GM19043 (cell line): ENCODE results near the gene POLA1.
"Not testable (repeated sequence)": the region's sequence is repeated elsewhere in the genome, so short reads cannot be mapped to it uniquely, and the experiment has no call there.

Experiments used
- ATAC-seq: cut with Tn5 transposase; IDR thresholded peaks from one replicate; pipeline ENCODE4 v1.9.1; 2021; ENCODE audit warnings: low read depth; ENCODE audit not compliant: unreplicated experiment

POLA1 gene, protein sequence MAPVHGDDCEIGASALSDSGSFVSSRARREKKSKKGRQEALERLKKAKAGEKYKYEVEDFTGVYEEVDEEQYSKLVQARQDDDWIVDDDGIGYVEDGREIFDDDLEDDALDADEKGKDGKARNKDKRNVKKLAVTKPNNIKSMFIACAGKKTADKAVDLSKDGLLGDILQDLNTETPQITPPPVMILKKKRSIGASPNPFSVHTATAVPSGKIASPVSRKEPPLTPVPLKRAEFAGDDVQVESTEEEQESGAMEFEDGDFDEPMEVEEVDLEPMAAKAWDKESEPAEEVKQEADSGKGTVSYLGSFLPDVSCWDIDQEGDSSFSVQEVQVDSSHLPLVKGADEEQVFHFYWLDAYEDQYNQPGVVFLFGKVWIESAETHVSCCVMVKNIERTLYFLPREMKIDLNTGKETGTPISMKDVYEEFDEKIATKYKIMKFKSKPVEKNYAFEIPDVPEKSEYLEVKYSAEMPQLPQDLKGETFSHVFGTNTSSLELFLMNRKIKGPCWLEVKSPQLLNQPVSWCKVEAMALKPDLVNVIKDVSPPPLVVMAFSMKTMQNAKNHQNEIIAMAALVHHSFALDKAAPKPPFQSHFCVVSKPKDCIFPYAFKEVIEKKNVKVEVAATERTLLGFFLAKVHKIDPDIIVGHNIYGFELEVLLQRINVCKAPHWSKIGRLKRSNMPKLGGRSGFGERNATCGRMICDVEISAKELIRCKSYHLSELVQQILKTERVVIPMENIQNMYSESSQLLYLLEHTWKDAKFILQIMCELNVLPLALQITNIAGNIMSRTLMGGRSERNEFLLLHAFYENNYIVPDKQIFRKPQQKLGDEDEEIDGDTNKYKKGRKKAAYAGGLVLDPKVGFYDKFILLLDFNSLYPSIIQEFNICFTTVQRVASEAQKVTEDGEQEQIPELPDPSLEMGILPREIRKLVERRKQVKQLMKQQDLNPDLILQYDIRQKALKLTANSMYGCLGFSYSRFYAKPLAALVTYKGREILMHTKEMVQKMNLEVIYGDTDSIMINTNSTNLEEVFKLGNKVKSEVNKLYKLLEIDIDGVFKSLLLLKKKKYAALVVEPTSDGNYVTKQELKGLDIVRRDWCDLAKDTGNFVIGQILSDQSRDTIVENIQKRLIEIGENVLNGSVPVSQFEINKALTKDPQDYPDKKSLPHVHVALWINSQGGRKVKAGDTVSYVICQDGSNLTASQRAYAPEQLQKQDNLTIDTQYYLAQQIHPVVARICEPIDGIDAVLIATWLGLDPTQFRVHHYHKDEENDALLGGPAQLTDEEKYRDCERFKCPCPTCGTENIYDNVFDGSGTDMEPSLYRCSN (N-terminal part only)

GRCh38 chrX:24693453-24694202 is at the start of gene POLA1:
Gene POLA1 (plus strand): TSS chrX:24693918. CDS start chrX:24693962, 44 bp downstream.
- peak; percentile 94 for ATAC-seq

DNA sequence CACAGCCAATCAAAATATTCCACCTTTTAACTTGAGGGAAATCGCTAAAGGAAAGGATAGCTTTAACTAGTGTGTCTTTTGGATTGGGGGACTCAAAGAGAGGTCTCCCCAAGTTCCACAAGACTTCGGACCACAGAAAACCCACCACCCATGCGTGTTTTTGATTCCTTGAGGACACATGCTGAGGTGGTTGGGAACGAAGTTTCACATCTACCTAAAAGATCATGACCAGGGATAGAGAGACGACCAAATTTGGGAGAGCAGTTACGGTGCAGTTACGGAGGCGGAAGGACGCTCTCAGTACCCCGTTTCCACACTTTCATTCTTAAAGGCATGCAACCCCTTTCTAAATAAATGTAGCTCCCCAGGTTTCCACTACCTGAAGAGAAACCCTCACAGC is 47.7 kb upstream of the POLA1 start:
- no peak for ATAC-seq

- no peak for ATAC-seq
Measured at GRCh38 chrX:24646745-24647182, 47.0 kb upstream of the POLA1 start.

- peak; percentile 80 for ATAC-seq
Measured at GRCh38 chrX:24647257-24648058, 46.3 kb upstream of the POLA1 start, which contains the start of gene PCYT1B. Gene PCYT1B (minus strand): TSS chrX:24647347. CDS start chrX:24647105, 242 bp downstream.

DNA sequence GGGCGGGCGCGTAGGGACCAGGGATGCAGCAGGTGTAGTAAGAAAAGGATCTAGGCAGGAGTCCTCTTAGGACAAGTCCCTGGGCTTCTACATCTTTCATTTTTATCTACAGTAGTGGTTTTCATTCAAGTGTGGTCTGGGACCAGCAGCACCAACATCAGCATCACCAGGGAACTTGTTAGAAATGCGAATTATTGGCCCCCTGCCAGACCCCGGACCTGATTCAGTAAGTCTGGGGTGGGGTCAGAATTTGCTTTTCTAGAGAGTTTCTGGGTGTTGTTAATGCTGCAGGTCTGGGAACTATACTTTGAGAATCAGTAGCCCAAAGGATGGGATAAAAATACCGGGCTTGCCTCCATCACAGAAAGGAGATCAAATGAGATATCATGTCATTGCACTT is 45.2 kb upstream of the POLA1 start:
- no peak for ATAC-seq

GRCh38 chrX:24651783-24652182 is 41.9 kb upstream of the POLA1 start:
- ATAC-seq = no peak

- ATAC-seq = not testable (repeated sequence)
Measured at GRCh38 chrX:24655679-24656078, 38.0 kb upstream of the POLA1 start.

DNA sequence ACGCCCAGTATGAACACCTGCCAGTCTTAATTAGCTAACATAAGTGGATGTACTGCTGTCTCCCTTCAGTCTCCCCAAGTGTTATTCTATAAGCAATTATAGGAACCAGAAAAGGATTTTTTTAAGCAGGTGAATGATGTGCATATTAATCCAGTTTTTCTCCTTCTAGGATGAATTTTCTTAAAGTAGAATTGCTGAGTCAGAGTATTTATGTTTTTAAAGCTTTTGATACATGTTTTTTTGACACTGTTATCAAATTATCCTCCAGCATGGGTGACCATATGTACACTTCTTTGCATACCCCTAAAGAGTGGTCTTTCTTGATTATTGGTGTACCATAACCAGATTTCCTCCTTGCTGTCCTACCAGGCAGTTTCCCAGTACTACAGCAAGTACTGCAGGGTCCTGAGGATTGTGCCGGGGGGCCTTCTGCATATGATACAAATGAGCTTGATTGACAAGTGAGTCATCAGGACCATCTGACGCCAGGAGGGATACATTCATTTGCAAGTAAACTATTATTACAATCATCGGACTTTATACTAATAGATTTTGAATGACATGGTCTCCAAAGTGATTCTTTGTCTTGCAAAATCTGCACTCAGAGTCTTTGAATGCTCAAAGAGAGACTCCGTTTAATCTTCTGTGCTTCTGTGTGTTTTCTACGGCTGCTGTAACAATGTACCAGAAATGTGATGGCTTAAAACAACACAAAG is 35.9 kb upstream of the POLA1 start:
- no peak for ATAC-seq

GRCh38 chrX:24658421-24658820 is 35.3 kb upstream of the POLA1 start:
- no peak for ATAC-seq

DNA sequence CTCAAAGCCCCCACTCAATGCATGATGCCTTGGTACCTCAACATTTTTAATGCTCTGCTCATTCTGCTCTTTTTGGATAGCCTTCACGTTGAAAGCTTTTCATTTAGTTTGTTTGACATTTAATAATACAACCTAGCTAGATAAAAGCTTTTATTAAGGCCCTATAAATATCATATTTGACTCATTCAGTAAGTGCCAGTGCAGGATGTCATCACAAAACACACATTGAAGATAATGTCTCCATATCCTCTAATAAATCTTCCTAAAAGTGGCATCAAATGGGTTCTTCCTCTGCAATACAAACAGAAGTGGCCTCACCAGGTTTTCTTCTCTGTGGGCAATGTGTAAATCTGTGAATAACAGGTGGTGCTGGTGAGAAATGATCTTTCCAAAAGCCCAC is 34.6 kb upstream of the POLA1 start:
- no peak for ATAC-seq

GRCh38 chrX:24659646-24660045 is 34.1 kb upstream of the POLA1 start:
- no peak for ATAC-seq

DNA sequence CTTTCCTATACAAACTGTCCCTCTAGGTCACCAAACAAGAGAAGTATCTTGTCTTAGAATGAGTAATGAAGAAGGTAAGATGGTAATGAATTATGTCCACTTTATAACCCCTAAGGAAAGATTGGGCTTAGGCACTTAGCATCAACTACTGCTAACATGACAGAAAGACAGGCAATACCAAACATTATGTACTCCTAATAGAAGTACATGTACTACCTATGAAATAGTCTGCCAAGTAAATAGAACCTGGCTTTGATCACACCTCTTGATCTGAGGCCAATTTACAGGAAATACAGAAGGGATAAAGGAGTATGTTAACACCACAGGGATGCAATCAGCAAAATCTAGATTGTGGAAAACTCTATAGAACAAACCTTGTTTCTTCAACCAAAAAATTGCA is 32.4 kb upstream of the POLA1 start:
- ATAC-seq = no peak

DNA sequence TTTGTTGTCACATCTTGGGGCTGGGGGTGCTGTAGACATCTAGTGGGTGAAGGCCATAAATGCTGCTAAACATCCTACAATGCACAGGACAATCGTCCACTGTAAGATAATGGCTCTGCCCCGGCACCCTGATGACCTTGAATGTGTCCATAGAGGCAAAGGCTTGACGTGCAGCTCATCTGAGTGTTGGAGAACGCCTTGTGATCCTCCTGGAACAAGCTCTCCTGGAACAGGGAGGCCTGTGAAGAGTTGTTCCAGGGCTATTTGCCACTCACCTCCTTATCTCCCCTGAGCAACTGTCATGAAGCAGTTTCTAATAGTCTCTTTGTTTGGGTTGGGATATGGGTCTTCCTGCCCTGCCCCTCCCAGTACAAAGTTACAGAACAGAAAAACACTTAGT is 31.4 kb upstream of the POLA1 start:
- no peak for ATAC-seq

DNA sequence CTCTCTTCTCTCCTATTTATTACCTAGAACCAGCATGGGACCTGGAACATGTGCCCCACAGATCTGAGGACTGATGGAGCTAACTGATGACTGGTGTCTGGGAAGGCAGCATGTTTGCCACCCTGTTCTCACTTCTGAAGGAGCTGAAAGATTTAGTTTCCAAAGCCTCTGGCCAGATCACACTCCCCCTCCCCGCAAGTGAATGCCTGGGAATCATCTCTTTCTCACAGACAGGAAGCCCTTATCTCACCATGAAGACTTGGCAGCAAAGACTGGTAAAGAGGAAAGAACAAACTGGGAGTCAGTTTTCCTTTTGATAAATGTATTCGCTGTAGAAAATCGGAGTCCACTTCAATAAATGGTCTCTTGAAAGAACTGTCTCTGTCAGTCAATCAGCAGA is 25.6 kb upstream of the POLA1 start:
- no peak for ATAC-seq

- ATAC-seq = no peak
Measured at GRCh38 chrX:24672701-24673190, 21.0 kb upstream of the POLA1 start.

DNA sequence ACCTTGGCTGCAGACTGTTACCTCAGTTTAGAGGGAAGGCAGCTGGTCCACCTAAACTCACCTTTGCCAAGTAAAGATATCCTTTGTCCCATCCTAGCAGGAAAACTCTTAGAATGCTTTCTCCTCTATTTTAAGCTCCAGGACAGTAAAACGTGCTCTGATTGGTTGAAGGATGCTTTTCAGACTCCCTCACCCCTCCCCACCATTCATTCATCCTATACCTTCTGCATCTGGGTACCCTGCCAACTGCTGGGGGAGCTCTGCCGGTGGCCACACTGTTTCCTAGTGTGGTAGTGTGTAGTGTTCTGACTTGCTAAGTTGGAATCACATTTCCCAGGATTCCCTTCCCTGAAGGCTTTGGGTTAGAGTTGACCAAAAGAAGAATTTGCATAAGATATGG is 20.3 kb upstream of the POLA1 start:
- no peak for ATAC-seq

- ATAC-seq = no peak
Measured at GRCh38 chrX:24676403-24677024, 17.2 kb upstream of the POLA1 start.
